ENCODE results near the gene ZFP91. TPM values are rescaled to one million over a fixed set of nuclear protein-coding genes. Genes with fewer than 3 reads are reported as not detected.

The ZFP91 gene
- total and polyA plus RNA-seq, 2 of the 4 experiments (the other 2 are of a cell fraction) = 20.7 to 25.3 TPM

DNA sequence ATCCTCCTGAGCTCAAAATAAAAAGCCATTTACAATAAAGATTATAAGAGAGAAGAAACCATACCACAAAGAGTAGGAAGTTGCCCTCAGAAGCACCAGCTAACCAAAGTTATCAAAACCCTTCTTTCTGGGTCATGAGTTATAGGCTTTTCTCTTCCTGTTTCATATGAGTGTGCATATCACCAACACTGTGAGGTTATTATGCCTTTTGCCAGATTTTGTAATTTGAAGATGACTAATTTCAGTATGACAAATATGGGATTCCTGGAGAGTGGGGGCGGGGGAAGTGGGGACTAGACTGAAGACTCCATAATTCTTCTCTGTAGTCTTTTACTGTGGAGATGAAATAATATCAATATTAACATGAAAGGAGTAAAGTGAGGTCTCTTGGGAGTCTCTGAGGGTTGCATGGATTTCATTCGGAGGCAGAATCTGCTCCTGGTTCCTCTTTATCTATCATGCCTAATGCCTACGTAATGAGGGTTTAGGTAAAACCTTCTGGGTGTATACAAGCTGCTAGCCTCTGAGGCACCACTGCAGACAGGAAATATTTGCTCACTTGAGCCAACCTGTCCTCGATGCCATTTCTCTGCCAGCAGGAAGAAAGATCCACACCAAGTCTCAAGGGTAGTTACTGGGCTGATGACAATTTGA lies 5.3 kb upstream of the ZFP91 start:
- Histone ChIP-seq H3K4me2 (ENCODE audit: low read depth, low read length) (peak overlapping the region; percentile 66), H3K9ac (ENCODE audit: low read depth, low read length) (peak overlapping the region; percentile 9; the same call in 1 of the 2 replicates), H4K8ac (ENCODE audit: low read depth in 2 of 2, low read length in 2 of 2) (peak overlapping the region; percentile 78 to 87), H2AK9ac (replicated peaks; ENCODE audit: low read depth, low read length, poor library complexity) (no peak overlapping the region), H2BK5ac (ENCODE audit: low read depth, low read length, poor library complexity, severe bottlenecking) (peak overlapping the region; percentile 94), H2BK15ac (ENCODE audit: low read depth, low read length) (peak overlapping the region; percentile 92; the same call in 2 of the 3 replicates), H4K20me1 (ENCODE audit: insufficient read depth, low read length) (no peaks in the 10 kb centered on the region), H3K36me3 (ENCODE audit: control insufficient read depth, insufficient read depth, low read length) (0 out of 2 replicates have a peak, but pooled peaks cover 2% of the 10 kb centered on the region), H3K9me3 (ENCODE audit: control insufficient read depth, insufficient read depth, low read length) (no peaks in the 10 kb centered on the region), H3K27me3 (ENCODE audit: control insufficient read depth, insufficient read depth, low read length) (no peaks in the 10 kb centered on the region), H3K4me3 (ENCODE audit: insufficient read depth, low read depth, low read length) (no peak overlapping the region), H3K4ac (ENCODE audit: low read depth, low read length) (peak overlapping the region; percentile 89), H3K27ac (ENCODE audit: insufficient read depth, low read length) (peak overlapping the region; percentile 82), H3K18ac (ENCODE audit: low read depth, low read length) (peak overlapping the region; percentile 94; the same call in 1 of the 2 replicates), H4K5ac (ENCODE audit: low read depth, low read length) (peak overlapping the region; percentile 97), H3K56ac (ENCODE audit: extremely low read depth, insufficient read depth, low read length) (peak overlapping the region; percentile 26; the same call in 1 of the 2 replicates), H4K91ac (ENCODE audit: insufficient read depth, low read depth, low read length) (peak overlapping the region; percentile 69), H2BK20ac (ENCODE audit: low read depth, low read length) (peak overlapping the region; percentile 91), H3K14ac (replicated peaks; ENCODE audit: low read depth, low read length) (peak overlapping the region; percentile 74), H3K4me1 (ENCODE audit: control insufficient read depth, insufficient read depth, low read length) (peaks cover 15% of the 10 kb centered on the region), H3K79me1 (ENCODE audit: low read depth in 1 of 2, low read length in 2 of 2) (peaks cover 8 to 26% of the 10 kb centered on the region in 2 experiments; a peak in 3 of 4 replicates), H2BK120ac (ENCODE audit: low read depth, low read length) (peak overlapping the region; percentile 88), H2AK5ac (ENCODE audit: low read depth, low read length) (peak overlapping the region; percentile 81; the same call in 1 of the 2 replicates), H3K9me1 (ENCODE audit: insufficient read depth, low read length) (peaks cover 5% of the 10 kb centered on the region), H3K23ac (ENCODE audit: low read depth, low read length) (peak overlapping the region; percentile 33; the same call in 1 of the 2 replicates), H2AFZ (replicated peaks; ENCODE audit: low read length, poor library complexity) (peak overlapping the region; percentile 38)
- in situ Hi-C loops (cut with MboI; ENCODE audit: low sequenced_read_pairs) = loop anchor here (5.0 to 10.0 kb wide), 2 partner anchors 104 to 331 kb away; no protein-coding TSS in a partner anchor
- POLR2A ChIA-PET (ENCODE audit: unreplicated experiment) = no interaction called here
- CTCF ChIA-PET = no interaction called here
- DNase-seq = peak; percentile 85
- WGBS, 2 experiments (ENCODE audit: extremely low coverage in 2 of 2, insufficient read length in 1 of 2) = 40% methylated on average over 1 of the region's 4 CpGs; no CpG with 5 or more reads in 1 of the 2 experiments
- ATAC-seq (ENCODE audit: low read depth) = peak; percentile 18
- dilution Hi-C loops (cut with HindIII; ENCODE audit: low sequenced_read_pairs, unreplicated experiment) = no loop called here
- no TSS peak for BruUV-seq (replicated peaks)
- intact Hi-C loops (cut with micrococcal nuclease) = loop anchor here (10.0 kb wide), 1 partner anchor 981 kb away; no protein-coding TSS in a partner anchor
- TF ChIP-seq MAFK (IDR thresholded peaks at IDR 0.05; ENCODE audit: low read depth, low read length) (no peak), MXI1 (IDR thresholded peaks at IDR 0.05; ENCODE audit: borderline replicate concordance, low read depth, low read length) (no peak), FOS (IDR thresholded peaks at IDR 0.05; ENCODE audit: low read depth, low read length) (peak; percentile 67), CHD1 (IDR thresholded peaks at IDR 0.05; ENCODE audit: low read depth, low read length) (no peak), RAD21 (IDR thresholded peaks at IDR 0.05; ENCODE audit: low read length) (no peak), SMC3 (IDR thresholded peaks at IDR 0.05; ENCODE audit: low read depth, low read length) (no peak), RCOR1 (IDR thresholded peaks at IDR 0.05; ENCODE audit: insufficient replicate concordance, low read length) (no peak), POLR2A (IDR thresholded peaks at IDR 0.05; ENCODE audit: low read depth, low read length) (no peak), BHLHE40 (IDR thresholded peaks at IDR 0.05; ENCODE audit: low read depth, low read length) (peak; percentile 29; the same call in 1 of the 2 replicates), CEBPB (IDR thresholded peaks at IDR 0.05; ENCODE audit: low read depth, low read length) (peak; percentile 62)
- TF ChIP-seq, protein P1, sequence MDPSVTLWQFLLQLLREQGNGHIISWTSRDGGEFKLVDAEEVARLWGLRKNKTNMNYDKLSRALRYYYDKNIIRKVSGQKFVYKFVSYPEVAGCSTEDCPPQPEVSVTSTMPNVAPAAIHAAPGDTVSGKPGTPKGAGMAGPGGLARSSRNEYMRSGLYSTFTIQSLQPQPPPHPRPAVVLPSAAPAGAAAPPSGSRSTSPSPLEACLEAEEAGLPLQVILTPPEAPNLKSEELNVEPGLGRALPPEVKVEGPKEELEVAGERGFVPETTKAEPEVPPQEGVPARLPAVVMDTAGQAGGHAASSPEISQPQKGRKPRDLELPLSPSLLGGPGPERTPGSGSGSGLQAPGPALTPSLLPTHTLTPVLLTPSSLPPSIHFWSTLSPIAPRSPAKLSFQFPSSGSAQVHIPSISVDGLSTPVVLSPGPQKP (IDR thresholded peaks at IDR 0.05; ENCODE audit: borderline replicate concordance, low read depth, low read length) = no peak
- TF ChIP-seq, protein P2, sequence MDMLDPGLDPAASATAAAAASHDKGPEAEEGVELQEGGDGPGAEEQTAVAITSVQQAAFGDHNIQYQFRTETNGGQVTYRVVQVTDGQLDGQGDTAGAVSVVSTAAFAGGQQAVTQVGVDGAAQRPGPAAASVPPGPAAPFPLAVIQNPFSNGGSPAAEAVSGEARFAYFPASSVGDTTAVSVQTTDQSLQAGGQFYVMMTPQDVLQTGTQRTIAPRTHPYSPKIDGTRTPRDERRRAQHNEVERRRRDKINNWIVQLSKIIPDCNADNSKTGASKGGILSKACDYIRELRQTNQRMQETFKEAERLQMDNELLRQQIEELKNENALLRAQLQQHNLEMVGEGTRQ (IDR thresholded peaks at IDR 0.05; ENCODE audit: low read depth, low read length) = no peak
